Peyer's patch (tissue), 4 donors: Measurements from ENCODE around the gene GNAZ.

ENCODE experiments used
- CTCF ChIP-seq, 6 experiments: fragments of 450-650 bp in 4 of 6; fragments of 200-600 bp in 2 of 6; sonication (generic) in 1 of 6; IDR thresholded peaks; one replicate each; pipeline ENCODE4 v1.5.1; 2017 to 2019; ENCODE audit warnings: antibody characterized with exemption in 6 of 6, mild to moderate bottlenecking in 3 of 6, moderate library complexity in 1 of 6
- POLR2A ChIP-seq, 2 donors: fragments of 450-650 bp; IDR thresholded peaks; one replicate each; pipeline ENCODE4 v1.5.1; 2017; ENCODE audit warnings: antibody characterized with exemption in 2 of 2, mild to moderate bottlenecking in 2 of 2, moderate library complexity in 2 of 2

- TF ChIP-seq CTCF (IDR thresholded peaks at IDR 0.05) (no peak), POLR2A (IDR thresholded peaks at IDR 0.05) (no peak)
Measured at GRCh38 chr22:23119494-23120414, 49.4 kb downstream of the GNAZ start.
